K562 (cell line): ENCODE data around the gene M6PR. TPM values are rescaled to one million over a fixed set of nuclear protein-coding genes. Genes with fewer than 3 reads are reported as not detected.

Experiments
- ATAC-seq: fragments of 200-7000 bp; cut with Tn5 transposase; 3 replicates; pipeline ENCODE4 v1.9.1; 2020; ENCODE audit warnings: moderate library complexity
- BruUV-seq: library from RNA; stranded (reverse); fragments of 400-500 nt; replicated peaks from 2 replicates; lab custom pipeline; 2021; lab: Mats Ljungman, UMichigan
- CTCF ChIA-PET: fragments of 300-600 bp; formaldehyde crosslinking; extraction: SDS; loops from one replicate; lab custom pipeline; 2021; ENCODE audit warnings: low intra/inter-chr PET ratio; lab: Yijun Ruan, JAX
- POLR2A ChIA-PET: fragments of 300-600, 350-650 bp; sonication (Branson Sonifier 250); formaldehyde crosslinking; extraction: SDS; loops from one replicate; lab custom pipeline; 2021; ENCODE audit warnings: antibody characterized with exemption, inconsistent platforms; lab: Yijun Ruan, JAX
- DNase-seq, 4 experiments: peaks; one replicate each; pipeline versions ENCODE4 v3.0.0 to v3.0.0-alpha.2; 2011 to 2018; ENCODE audit warnings: low spot score in 3 of 4, mixed read lengths in 3 of 4; ENCODE audit errors: extremely low read depth in 1 of 4
- FAIRE-seq: peaks from 2 replicates; lab custom pipeline; 2011; peaks lifted over from hg19 to GRCh38; lab: Jason Lieb, UNC
- H2AFZ ChIP-seq: 2 replicates; pipeline ENCODE4 v1.6.0; 2011; ENCODE audit warnings: low read depth, low read length, control low read depth, inconsistent platforms
- H3K27ac ChIP-seq: fragments of 200-600 bp; 3 replicates; pipeline ENCODE4 v1.8.0; 2011; ENCODE audit warnings: low read depth, mild to moderate bottlenecking, control low read depth, inconsistent platforms, low read length, moderate library complexity, mixed read lengths; ENCODE audit errors: extremely low read depth
- H3K27me3 ChIP-seq, 2 experiments: fragments of 300-600 bp in 1 of 2; 2 replicates in 1 of 2; 3 replicates in 1 of 2; pipeline versions ENCODE4 v1.6.0 to v1.8.0; 2011; ENCODE audit warnings: inconsistent platforms in 2 of 2, low read length in 2 of 2, mild to moderate bottlenecking in 1 of 2, mixed read lengths in 1 of 2, moderate library complexity in 1 of 2; ENCODE audit not compliant: control insufficient read depth in 2 of 2, insufficient read depth in 2 of 2
- H3K36me3 ChIP-seq: fragments of 300-600 bp; 3 replicates; pipeline ENCODE4 v1.8.0; 2011; ENCODE audit warnings: mild to moderate bottlenecking, low read length, inconsistent platforms; ENCODE audit not compliant: control insufficient read depth, insufficient read depth
- H3K4me1 ChIP-seq, 2 experiments: fragments of 200-600 bp in 1 of 2; replicated peaks in 1 of 2; 2 replicates in 1 of 2; 3 replicates in 1 of 2; pipeline versions ENCODE4 v1.5.1 to v1.8.0; 2011; ENCODE audit warnings: inconsistent platforms in 2 of 2, low read length in 2 of 2, mild to moderate bottlenecking in 1 of 2, mixed read lengths in 1 of 2, moderate library complexity in 1 of 2; ENCODE audit not compliant: control insufficient read depth in 2 of 2, insufficient read depth in 2 of 2
- H3K4me2 ChIP-seq: 2 replicates; pipeline ENCODE4 v1.6.1; 2011; ENCODE audit warnings: low read length, control low read depth, inconsistent platforms, mixed read lengths; ENCODE audit not compliant: insufficient read depth
- H3K4me3 ChIP-seq: fragments of 200-600 bp; sonication (generic), shearing (Covaris generic); 2 replicates; pipeline ENCODE4 v1.5.1; 2016; ENCODE audit warnings: control low read depth, inconsistent platforms
- H3K79me2 ChIP-seq: fragments of 200-600 bp; 3 replicates; pipeline ENCODE4 v1.8.0; 2011; ENCODE audit warnings: low read length, inconsistent platforms; ENCODE audit not compliant: control insufficient read depth, insufficient read depth
- H3K9ac ChIP-seq, 2 experiments: 2 replicates each; pipeline versions ENCODE4 v1.6.0 to v1.6.1; 2011; ENCODE audit warnings: low read depth in 2 of 2, low read length in 2 of 2, control low read depth in 1 of 2, inconsistent platforms in 1 of 2, mild to moderate bottlenecking in 1 of 2, mixed read lengths in 1 of 2; ENCODE audit not compliant: insufficient read depth in 1 of 2
- H3K9me1 ChIP-seq: one replicate; pipeline ENCODE4 v1.6.0; 2011; ENCODE audit warnings: inconsistent platforms, mild to moderate bottlenecking, low read length, moderate library complexity; ENCODE audit not compliant: control insufficient read depth, insufficient read depth
- H3K9me3 ChIP-seq: replicated peaks from 2 replicates; pipeline ENCODE4 v1.5.1; 2011; ENCODE audit warnings: low read depth, low read length, inconsistent platforms; ENCODE audit not compliant: control insufficient read depth, insufficient read depth
- H4K20me1 ChIP-seq: replicated peaks from 2 replicates; pipeline ENCODE4 v1.6.1; 2011; ENCODE audit warnings: low read length, inconsistent platforms, mixed read lengths; ENCODE audit not compliant: control insufficient read depth, insufficient read depth
- ATF2 ChIP-seq: sonication (generic); formaldehyde crosslinking; IDR thresholded peaks from 2 replicates; pipeline ENCODE4 v1.8.1; 2022; ENCODE audit warnings: missing genetic modification reagents
- MCM5 ChIP-seq: fragments of 450-650 bp; IDR thresholded peaks from 2 replicates; pipeline ENCODE4 v1.6.1; 2016; ENCODE audit warnings: low read depth
- XRCC5 ChIP-seq: fragments of 200-400 bp; formaldehyde crosslinking; IDR thresholded peaks from 2 replicates; pipeline ENCODE4 v1.6.1; 2017; ENCODE audit warnings: low read depth, mild to moderate bottlenecking, low read length
- ZBTB40 ChIP-seq, 2 experiments: fragments of 450-650 bp in 1 of 2; sonication (generic) in 1 of 2; formaldehyde crosslinking in 1 of 2; IDR thresholded peaks; 2 replicates each; pipeline versions ENCODE4 v1.7.1 to v1.9.0; 2016 to 2022; ENCODE audit warnings: inconsistent platforms in 1 of 2, mild to moderate bottlenecking in 1 of 2, missing genetic modification reagents in 1 of 2
- WGBS: fragments of 100-300 bp; shearing (Covaris generic); methylation state at CpG from one replicate; pipeline ENCODE4 v1.1.6; 2016; ENCODE audit warnings: low coverage, mixed read lengths; ENCODE audit not compliant: insufficient coverage; ENCODE audit errors: missing lambda C conversion rate; 5-methylcytosine and 5-hydroxymethylcytosine counted together
- in situ Hi-C: fragments of 300-500 bp; cut with MboI; formaldehyde crosslinking; loops from 4 replicates; pipeline ENCODE4 v1.15.0; 2018; ENCODE audit warnings: inconsistent platforms, mixed read lengths
- intact Hi-C: fragments of 100-400 bp; cut with micrococcal nuclease; formaldehyde crosslinking; loops from 2 replicates; pipeline ENCODE4 v1.14.2; 2022
- polyA plus RNA-seq, 8 experiments: library from polyadenylated mRNA; depleted of rRNA in 4 of 8; stranded (reverse) in 5 of 8; unstranded in 3 of 8; fragments of >200 nt; fragmentation: Nextera tagmentation in 2 of 8; fragmentation: Illumina TruSeq in 1 of 8; extraction: Ambion mirVana in 2 of 8; extraction: Trizol in 1 of 8; gene quantifications; 2 replicates each; pipeline versions ENCODE4 v1.2.1 to v1.2.3, GENCODE V29; 2011 to 2014; ENCODE audit warnings: inconsistent platforms in 1 of 8, missing spikeins in 1 of 8
- total RNA-seq, 7 experiments: library from RNA; depleted of rRNA in 6 of 7; stranded (reverse); fragments of >200 nt in 6 of 7; fragmentation: Illumina TruSeq in 2 of 7; extraction: Trizol in 2 of 7; gene quantifications; 2 replicates each; pipeline versions ENCODE4 v1.2.1 to v1.2.3, GENCODE V29; 2011 to 2021; ENCODE audit warnings: low replicate concordance in 1 of 7

Gene M6PR
- total and polyA plus RNA-seq, 9 of the 15 experiments (the other 6 are each of a cell fraction or from before 2014, with no cell fraction given), result 78.6 to 159 (median 112) TPM

GRCh38 chr12:8970432-8970831 is 21.0 kb upstream of the M6PR start (continued):
- TF ChIP-seq ATF2 (no peak), XRCC5 (no peak)

GRCh38 chr12:8969861-8970411 is 20.5 kb upstream of the M6PR start:
- ChIA-PET CTCF (no interaction called here), POLR2A (no interaction called here)
- TF ChIP-seq ZBTB40 (IDR thresholded peaks at IDR 0.05) (peak; percentile 86), ZBTB40 (CRISPR knock-in tag; IDR thresholded peaks at IDR 0.05) (peak; percentile 66; the same call in 1 of the 2 replicates), MCM5 (no peak)
- no peaks in the 10 kb centered on the region for H3K27me3 ChIP-seq
- no peaks in the 10 kb centered on the region for H3K36me3 ChIP-seq
- FAIRE-seq (no peak), DNase-seq (no peak), ATAC-seq (no peak)
- no peak overlapping the region for H3K27ac ChIP-seq
- no peaks in the 10 kb centered on the region for H4K20me1 ChIP-seq
- BruUV-seq, result no TSS peak
- 0% methylated on average over 2 of the region's 2 CpGs for WGBS
- no peak overlapping the region for H3K4me2 ChIP-seq
- H3K4me3 ChIP-seq, result no peak overlapping the region
- no peak overlapping the region for H3K9ac ChIP-seq
- in situ Hi-C loops (no loop called here), intact Hi-C loops (no loop called here)
- H3K4me1 ChIP-seq, result no peaks in the 10 kb centered on the region
- H3K9me1 ChIP-seq, result no peaks in the 10 kb centered on the region
- H2AFZ ChIP-seq, result no peak overlapping the region
- H3K79me2 ChIP-seq, result no peaks in the 10 kb centered on the region
- no peaks in the 10 kb centered on the region for H3K9me3 ChIP-seq
